HG03159 (cell line): ENCODE data around the gene PDS5B.
"Not testable (repeated sequence)": the region's sequence is repeated elsewhere in the genome, so short reads cannot be mapped to it uniquely, and the experiment has no call there.

Experiments
- ATAC-seq: cut with Tn5 transposase; IDR thresholded peaks from one replicate; pipeline ENCODE4 v1.9.1; 2021; ENCODE audit warnings: mild to moderate bottlenecking, moderate library complexity; ENCODE audit not compliant: unreplicated experiment

Gene PDS5B

DNA sequence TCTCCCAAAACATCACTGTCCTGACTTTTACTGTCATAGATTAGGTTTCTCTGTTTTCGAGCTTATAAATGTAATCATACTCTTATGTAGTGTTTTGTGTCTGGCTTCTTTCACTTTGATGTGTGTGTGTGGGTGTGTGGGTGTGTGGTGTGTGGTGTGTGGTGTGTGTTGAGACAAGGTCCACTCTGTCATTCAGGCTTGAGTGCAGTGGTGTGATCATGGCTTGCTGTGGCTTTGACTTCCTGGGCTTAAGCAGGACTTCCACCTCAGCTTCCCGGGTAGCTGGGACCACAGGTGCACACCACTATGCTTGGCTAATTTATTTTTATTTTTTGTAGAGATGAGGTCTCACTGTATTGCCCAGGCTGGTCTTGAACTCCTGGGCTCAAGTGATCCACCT lies 59.6 kb downstream of the PDS5B start:
- no peak for ATAC-seq

GRCh38 chr13:32647926-32648325 lies 61.7 kb downstream of the PDS5B start:
- ATAC-seq: no peak

- peak; percentile 81 for ATAC-seq
Observed at GRCh38 chr13:32650705-32651311, 64.6 kb downstream of the PDS5B start.

- no peak for ATAC-seq
Observed at GRCh38 chr13:32657309-32657708, 71.1 kb downstream of the PDS5B start.

DNA sequence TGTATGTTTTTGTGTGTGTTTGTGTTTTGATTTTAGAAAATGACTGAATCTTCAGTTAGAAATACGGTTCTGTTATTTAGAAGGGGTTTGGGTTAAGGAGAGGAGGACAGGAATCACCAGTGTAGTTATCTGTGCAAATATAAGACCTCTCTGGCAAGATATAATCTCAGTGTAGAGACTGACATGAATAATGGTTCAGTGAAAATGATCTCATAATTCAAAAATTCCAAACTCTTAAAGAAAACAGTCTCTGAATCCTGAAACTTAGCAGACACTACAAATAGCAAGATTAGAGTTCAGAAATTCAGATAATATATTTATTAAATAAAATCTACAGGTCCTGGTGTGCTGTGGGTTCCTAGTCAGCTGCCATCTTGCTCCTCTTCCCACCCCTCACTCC lies 73.5 kb downstream of the PDS5B start:
- no peak for ATAC-seq

GRCh38 chr13:32660227-32660626 lies 74.0 kb downstream of the PDS5B start:
- no peak for ATAC-seq

DNA sequence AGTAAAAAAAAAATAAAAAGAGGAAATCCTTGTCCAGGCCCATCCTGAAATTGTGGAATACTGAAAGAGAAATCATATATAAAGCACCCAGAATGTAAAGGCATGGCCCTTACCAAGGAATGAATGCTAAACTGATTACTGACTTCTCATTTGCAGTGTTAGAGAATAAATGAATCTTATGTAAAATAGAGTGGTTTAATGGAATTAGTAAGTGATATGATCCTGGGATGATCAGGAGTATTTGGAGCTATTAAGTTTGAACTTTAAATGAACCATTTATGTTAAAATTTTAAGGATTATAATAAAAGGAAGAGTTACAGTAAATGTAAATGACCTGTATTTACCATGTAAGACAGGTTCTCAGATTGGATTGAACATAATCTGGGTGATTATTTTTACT lies 75.4 kb downstream of the PDS5B start:
- ATAC-seq: no peak

DNA sequence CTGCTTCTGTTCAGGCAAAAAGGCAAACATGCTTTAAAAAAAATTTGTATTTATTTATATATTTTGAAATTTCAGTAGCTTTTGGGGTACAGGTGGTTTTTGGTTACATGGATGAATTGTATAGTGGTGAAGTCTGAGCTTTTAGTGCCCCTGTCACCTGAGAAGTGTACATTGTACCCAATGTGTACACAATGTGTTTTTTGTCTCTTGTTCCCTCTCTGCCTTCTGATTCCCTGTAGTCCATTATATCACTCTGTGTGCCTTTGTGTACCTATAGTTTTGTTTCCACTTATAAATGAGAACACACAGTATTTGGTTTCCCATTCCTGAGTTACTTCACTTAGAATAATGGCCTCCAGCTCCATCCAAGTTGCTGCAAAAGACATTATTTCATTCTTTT lies 77.4 kb downstream of the PDS5B start:
- ATAC-seq: no peak

GRCh38 chr13:32666990-32667571 lies 80.8 kb downstream of the PDS5B start:
- ATAC-seq: no peak

DNA sequence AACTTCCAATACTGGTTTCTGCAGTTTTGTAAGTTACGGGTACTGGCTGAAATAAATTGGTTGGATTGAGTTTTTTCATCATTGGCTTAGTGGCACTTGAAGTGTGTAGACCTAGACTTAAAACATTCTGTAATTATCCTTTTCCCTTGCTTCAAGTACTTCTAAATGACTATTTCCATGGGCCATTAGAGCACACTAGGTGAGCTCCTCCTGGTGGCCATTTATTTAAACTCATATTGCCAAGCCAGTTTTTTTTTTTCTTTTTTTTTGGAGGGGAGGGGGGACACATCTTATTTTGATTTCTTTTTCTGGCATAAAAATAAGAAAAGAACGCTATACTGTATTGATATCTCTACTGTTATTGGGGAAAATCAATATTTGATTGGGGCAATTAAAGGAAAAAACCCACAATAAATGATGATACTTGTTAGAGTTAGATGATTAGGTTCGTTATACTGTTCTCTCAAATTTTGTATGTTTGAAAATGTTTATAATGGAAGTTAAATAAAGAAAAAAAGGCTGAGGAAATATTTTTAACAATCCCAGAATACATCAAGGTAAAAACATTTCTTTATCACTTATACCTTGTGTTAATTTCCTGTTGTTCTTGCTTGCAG lies 82.9 kb downstream of the PDS5B start:
- ATAC-seq: peak; percentile 53

GRCh38 chr13:32674503-32674902 lies 88.3 kb downstream of the PDS5B start:
- no peak for ATAC-seq

DNA sequence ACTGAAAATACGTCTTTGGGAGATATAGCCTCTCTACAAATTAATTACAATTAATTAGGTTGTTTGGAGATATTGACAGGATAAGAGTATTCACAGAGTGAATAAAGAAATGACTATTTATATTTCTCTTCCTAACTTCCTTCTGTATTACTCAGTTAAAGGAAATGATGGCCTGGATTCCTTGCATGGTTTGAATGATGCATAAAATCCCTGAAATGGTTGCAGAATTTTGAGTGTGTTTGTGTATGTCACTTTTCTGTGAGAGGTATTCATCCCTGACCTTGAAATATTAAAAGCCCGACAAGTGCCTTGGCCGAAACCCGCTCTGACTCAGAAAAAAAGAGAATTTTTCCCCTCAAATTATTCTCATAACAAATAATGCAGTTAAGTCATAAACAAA lies 90.0 kb downstream of the PDS5B start:
- ATAC-seq: no peak

DNA sequence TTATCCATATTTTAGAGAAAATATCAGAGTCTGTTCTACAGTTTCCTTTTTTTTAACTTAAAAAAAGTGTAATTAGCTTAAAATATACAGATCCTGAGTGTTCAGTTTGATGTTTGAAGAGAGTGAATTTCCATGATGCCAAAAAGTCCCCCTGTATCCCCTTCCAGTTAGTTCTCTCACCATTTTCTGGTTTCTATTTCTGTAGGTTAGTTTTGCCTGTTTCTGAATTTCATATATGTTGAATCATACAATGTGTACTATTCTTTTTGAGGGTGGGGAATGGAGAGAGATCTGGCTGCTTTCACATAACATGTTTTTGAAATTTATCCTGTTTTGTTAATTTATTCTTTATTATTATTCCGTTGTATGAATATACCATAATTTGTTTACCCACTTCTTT lies 95.9 kb downstream of the PDS5B start:
- no peak for ATAC-seq

DNA sequence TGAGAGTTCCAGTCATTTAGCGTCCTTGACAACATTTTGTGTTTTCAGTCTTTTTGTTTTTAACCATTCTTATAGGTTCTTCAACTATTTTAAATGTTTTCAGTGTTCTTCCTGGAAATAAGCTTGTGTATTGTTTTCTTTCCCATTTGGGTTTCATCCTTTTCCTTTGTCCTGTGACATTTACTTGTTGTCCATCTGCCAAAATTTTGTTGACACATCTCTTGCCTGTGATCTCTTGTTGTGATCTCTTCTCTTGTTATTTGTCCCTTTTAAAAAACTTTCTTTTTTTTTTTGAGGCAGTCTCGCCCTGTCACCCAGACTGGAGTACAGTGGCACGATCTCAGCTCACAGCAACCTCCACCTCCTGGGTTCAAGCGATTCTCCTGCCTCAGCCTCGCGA lies 96.5 kb downstream of the PDS5B start:
- no peak for ATAC-seq

DNA sequence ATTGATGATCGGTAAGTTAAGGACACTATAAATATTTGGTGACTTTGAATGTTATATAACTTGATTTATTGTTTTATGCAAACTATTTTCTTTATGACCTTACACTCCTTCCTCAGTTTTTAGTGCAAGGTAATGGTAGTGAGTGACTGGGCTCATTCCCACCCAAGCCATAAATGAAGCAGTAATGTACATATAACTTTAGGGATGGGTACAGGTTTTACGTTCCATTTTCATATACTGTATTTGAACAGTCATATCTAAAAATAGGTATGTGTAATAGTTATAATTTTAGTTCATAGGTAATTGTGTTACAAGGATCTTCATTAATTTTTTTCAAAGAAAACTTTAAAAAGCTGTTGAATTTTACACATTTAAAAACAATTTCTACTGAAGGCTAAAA lies 101.0 kb downstream of the PDS5B start:
- ATAC-seq: no peak

DNA sequence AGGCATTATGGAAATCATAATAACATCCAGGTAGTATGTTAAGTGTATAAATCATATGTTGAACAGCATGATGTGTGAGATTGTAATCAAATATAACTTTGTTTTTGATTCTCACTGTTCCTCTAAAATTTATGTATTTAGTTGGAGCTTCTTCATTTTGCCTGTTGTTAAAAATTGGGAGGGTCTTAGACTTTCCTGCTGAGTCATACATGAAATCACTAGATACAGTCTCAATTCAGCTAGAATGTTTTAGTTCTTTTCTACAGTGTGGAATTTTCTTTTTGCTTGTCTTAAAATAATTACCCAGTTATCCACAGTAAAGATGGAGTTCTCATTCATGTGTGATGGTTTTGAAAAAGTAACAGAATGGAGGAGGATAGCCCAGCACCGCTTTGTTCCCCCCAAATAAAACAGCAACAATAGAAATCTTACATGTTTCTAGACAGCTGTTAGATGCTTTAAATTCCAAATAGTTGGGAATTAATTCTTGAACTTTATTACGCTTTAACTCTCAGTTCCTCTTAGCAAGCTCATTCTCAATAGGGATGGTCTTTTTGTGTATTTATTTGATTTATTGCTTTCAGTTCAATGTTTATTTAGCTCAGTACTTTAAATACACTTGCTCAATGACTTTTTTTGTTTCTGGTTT lies 109.5 kb downstream of the PDS5B start:
- ATAC-seq: no peak

DNA sequence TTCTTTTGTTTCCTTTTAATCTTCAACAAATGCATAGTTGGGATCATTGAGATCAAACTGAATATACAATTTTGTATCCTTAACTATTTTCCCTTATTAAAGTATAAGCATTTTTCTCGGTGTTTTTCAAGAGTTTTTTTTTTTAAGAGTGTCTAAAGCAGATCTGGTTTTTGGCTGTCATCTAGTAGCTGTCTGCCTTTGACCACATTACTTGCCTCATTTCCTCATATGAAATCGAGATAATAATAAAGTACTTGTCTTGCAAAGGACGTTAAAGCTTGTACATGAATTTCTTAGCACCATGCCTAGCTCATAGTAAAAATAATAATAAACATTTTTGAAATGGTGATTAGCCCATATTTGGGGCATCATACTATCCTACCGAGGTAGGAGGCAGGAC lies 121.2 kb downstream of the PDS5B start:
- ATAC-seq: no peak

- no peak for ATAC-seq
Observed at GRCh38 chr13:32713397-32713796, 127.1 kb downstream of the PDS5B start.

DNA sequence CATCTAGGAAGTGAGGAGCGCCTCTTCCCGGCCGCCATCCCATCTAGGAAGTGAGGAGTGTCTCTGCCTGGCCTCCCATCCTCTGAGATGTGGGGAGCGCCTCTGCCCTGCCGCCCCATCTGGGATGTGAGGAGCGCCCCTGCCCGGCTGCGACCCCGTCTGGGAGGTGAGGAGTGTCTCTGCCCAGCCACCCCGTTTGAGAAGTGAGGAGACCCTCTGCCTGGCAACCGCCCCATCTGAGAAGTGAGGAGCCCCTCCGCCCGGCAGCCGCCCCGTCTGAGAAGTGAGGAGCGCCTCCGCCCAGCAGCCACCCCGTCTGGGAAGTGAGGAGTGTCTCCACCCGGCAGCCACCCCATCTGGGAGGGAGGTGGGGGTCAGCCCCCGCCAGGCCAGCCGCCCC lies 129.9 kb downstream of the PDS5B start:
- not testable (repeated sequence) for ATAC-seq

DNA sequence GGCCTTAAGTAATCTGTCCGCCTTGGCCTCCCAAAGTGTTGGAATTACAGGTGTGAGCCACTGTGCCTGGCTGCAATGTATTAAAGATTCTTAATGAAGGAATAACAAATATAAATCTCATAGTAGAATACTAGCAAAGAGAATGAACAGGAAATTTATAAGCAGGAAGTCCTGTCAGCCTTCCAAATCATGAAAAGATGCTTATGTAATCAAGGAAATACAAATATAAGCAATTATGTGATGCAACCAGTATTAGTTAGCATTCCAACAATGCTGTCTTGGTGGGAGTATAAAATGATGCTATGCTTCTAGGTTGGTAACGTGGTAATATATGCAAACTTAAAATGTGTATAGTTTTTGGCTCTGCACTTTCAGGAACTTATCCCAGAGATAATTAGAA lies 133.8 kb downstream of the PDS5B start:
- no peak for ATAC-seq

GRCh38 chr13:32721131-32722034 lies 135.1 kb downstream of the PDS5B start:
- not testable (repeated sequence) for ATAC-seq
